Psoas muscle (tissue), 8 donors: ENCODE measurements around the gene CAPN6. TPM values are rescaled to one million over a fixed set of nuclear protein-coding genes. Genes with fewer than 3 reads are reported as not detected.

Source experiments
- ATAC-seq, 4 donors: fragments of 200-7000 bp; cut with Tn5 transposase; one replicate each; pipeline ENCODE4 v1.9.1; 2020; ENCODE audit warnings: moderate library complexity in 3 of 4, mild to moderate bottlenecking in 2 of 4
- DNase-seq, 2 donors: peaks; one replicate each; pipeline ENCODE4 v3.0.0-alpha.2; 2020
- H3K27ac ChIP-seq: fragments of 200-600 bp; one replicate; pipeline ENCODE4 v1.8.0; 2022
- H3K27me3 ChIP-seq, 3 donors: fragments of 200-600 bp in 1 of 3; one replicate each; pipeline versions ENCODE4 v1.6.1 to v1.8.0; 2013 to 2022; ENCODE audit warnings: low read length in 2 of 3, mild to moderate bottlenecking in 2 of 3, moderate library complexity in 1 of 3; ENCODE audit not compliant: insufficient read depth in 3 of 3
- H3K36me3 ChIP-seq, 2 donors: fragments of 200-600 bp in 1 of 2; one replicate each; pipeline versions ENCODE4 v1.6.1 to v1.8.0; 2013 to 2022; ENCODE audit warnings: low read depth in 1 of 2, mild to moderate bottlenecking in 1 of 2, moderate library complexity in 1 of 2; ENCODE audit not compliant: insufficient read depth in 1 of 2
- H3K4me1 ChIP-seq: fragments of 200-600 bp; one replicate; pipeline ENCODE4 v1.8.0; 2022
- H3K4me3 ChIP-seq: fragments of 200-600 bp; one replicate; pipeline ENCODE4 v1.8.0; 2022; ENCODE audit warnings: mild to moderate bottlenecking
- H3K9me3 ChIP-seq: fragments of 200-600 bp; one replicate; pipeline ENCODE4 v1.8.0; 2022
- CTCF ChIP-seq: fragments of 200-600 bp; IDR thresholded peaks from one replicate; pipeline ENCODE4 v1.8.0; 2022; ENCODE audit warnings: antibody characterized with exemption
- WGBS, 3 donors: extraction: QIAGEN DNeasy Blood & Tissue Kit; methylation state at CpG; one replicate each; pipeline versions ENCODE4 v1.1.6 to v1.1.7; 2013; 5-methylcytosine and 5-hydroxymethylcytosine counted together
- intact Hi-C, 2 donors: fragments of 100-400 bp; cut with DNase I; formaldehyde crosslinking; loops; one replicate each; pipeline versions ENCODE4 v1.11.0 to v1.14.2; 2022
- polyA plus RNA-seq, 3 donors: library from polyadenylated mRNA; stranded (reverse); fragments of 200-250 nt; gene quantifications; one replicate each; pipeline ENCODE4 v1.2.3, GENCODE V29; 2013
- total RNA-seq, 4 donors: library from RNA; stranded (reverse); fragmentation: NEBNext Ultra II Directional in 2 of 4; extraction: Animal tissue kit (Norgen Biotek cat#: 25700) in 2 of 4; gene quantifications; one replicate each; pipeline versions ENCODE4 v1.2.1 to v1.2.4, GENCODE V29; 2021 to 2023
- donor health status: healthy with polysubstance abuse.
- donor health status: DM: no; HTN: no; CAD: no; lungs with moderate emphysema.
- donor health status: Bipolar disorder and iron deficiency.
- donor health status: healthy.
- donor health status: DM: yes; HTN: yes; CAD: no.
- donor health status: DM: no; HTN: no; CAD: no.
- donor health status: DM: no; HTN: no; CAD: no.
- donor health status: DM: yes; HTN: yes; CAD: no.

CAPN6 gene
- total and polyA plus RNA-seq, 7 donors: 0.08 to 2.6 (median 0.34) TPM

GRCh38 chrX:111200327-111200726 is 70.0 kb downstream of the CAPN6 start:
- peaks cover 0 to 24% (median 0%) of the 10 kb centered on the region in 3 donors for H3K27me3 ChIP-seq
- H3K27ac ChIP-seq: no peak overlapping the region
- no peaks in the 10 kb centered on the region for H3K36me3 ChIP-seq
- intact Hi-C loops: no loop called here
- H3K4me1 ChIP-seq: no peaks in the 10 kb centered on the region
- H3K9me3 ChIP-seq: no peaks in the 10 kb centered on the region
- no peak for ATAC-seq
- no peak for DNase-seq
- no peak for TF ChIP-seq CTCF
- no peak overlapping the region for H3K4me3 ChIP-seq
- WGBS, 3 donors: 60 to 80% (median 75%) methylated on average over 3 of the region's 3 CpGs

GRCh38 chrX:111199505-111199904 is 70.8 kb downstream of the CAPN6 start:
- no peak for TF ChIP-seq CTCF
- intact Hi-C loops: no loop called here
- 58 to 94% (median 80%) methylated on average over 2 of the region's 2 CpGs for WGBS, 3 donors
- DNase-seq (no peak), ATAC-seq (no peak)
- Histone ChIP-seq H3K4me1 (no peaks in the 10 kb centered on the region), H3K9me3 (no peaks in the 10 kb centered on the region), H3K27me3 (peaks cover 0 to 24% (median 0%) of the 10 kb centered on the region in 3 donors), H3K36me3 (no peaks in the 10 kb centered on the region), H3K4me3 (no peak overlapping the region), H3K27ac (no peak overlapping the region)

Other genes with a start within 250 kb of the CAPN6 start
- under 1 TPM; 0.15 to 0.71 (median 0.51) TPM for gene PAK3, start 174.3 kb downstream of the CAPN6 start, total RNA-seq
- gene PAK3, start 174.3 kb downstream of the CAPN6 start, polyA plus RNA-seq: under 1 TPM; 0.04 to 0.06 (median 0.04) TPM
- gene DCX, start 141.7 kb upstream of the CAPN6 start, total RNA-seq: not detected
- under 1 TPM in 1 of 3 donors, not detected in 2; under 0.01 TPM for gene DCX, start 141.7 kb upstream of the CAPN6 start, polyA plus RNA-seq
- gene SERTM2, start 241.2 kb upstream of the CAPN6 start, total RNA-seq: under 1 TPM in 2 of 4 donors, not detected in 2; 0.05 to 0.10 TPM
- not detected for gene SERTM2, start 241.2 kb upstream of the CAPN6 start, polyA plus RNA-seq